Measurements from ENCODE around the gene NCOA3. TPM values are rescaled to one million over a fixed set of nuclear protein-coding genes. Genes with fewer than 3 reads are reported as not detected.

Gene NCOA3
- total RNA-seq, 1 donor from 2014 or later: 25.5 TPM

GRCh38 chr20:47687095-47687987 lies 185.7 kb downstream of the NCOA3 start:
- H3K36me3 ChIP-seq (ENCODE audit: control insufficient read depth, insufficient read depth, low read length): peaks cover 14% of the 10 kb centered on the region
- H3K4me3 ChIP-seq (ENCODE audit: low read depth, low read length): no peak overlapping the region
- no peak for DNase-seq (ENCODE audit: low read depth)
- H3K27me3 ChIP-seq (ENCODE audit: control insufficient read depth, insufficient read depth, low read length): no peaks in the 10 kb centered on the region
- no peak for FAIRE-seq
- no peak for TF ChIP-seq CTCF (IDR thresholded peaks at IDR 0.05; ENCODE audit: insufficient read depth, low read length, severe bottlenecking)

- no peak for TF ChIP-seq CTCF (IDR thresholded peaks at IDR 0.05; ENCODE audit: insufficient read depth, low read length, severe bottlenecking)
- H3K4me3 ChIP-seq (ENCODE audit: low read depth, low read length): no peak overlapping the region
- peaks cover 12% of the 10 kb centered on the region for H3K36me3 ChIP-seq (ENCODE audit: control insufficient read depth, insufficient read depth, low read length)
- no peaks in the 10 kb centered on the region for H3K27me3 ChIP-seq (ENCODE audit: control insufficient read depth, insufficient read depth, low read length)
- no peak for FAIRE-seq
- no peak for DNase-seq (ENCODE audit: low read depth)
Observed at GRCh38 chr20:47688385-47689381, 187.0 kb downstream of the NCOA3 start.

- no peak overlapping the region for H3K4me3 ChIP-seq (ENCODE audit: low read depth, low read length)
- H3K27me3 ChIP-seq (ENCODE audit: control insufficient read depth, insufficient read depth, low read length): no peaks in the 10 kb centered on the region
- FAIRE-seq (no peak), DNase-seq (ENCODE audit: low read depth) (no peak)
- TF ChIP-seq CTCF (IDR thresholded peaks at IDR 0.05; ENCODE audit: insufficient read depth, low read length, severe bottlenecking): no peak
- peaks cover 7% of the 10 kb centered on the region for H3K36me3 ChIP-seq (ENCODE audit: control insufficient read depth, insufficient read depth, low read length)
Observed at GRCh38 chr20:47689731-47690130, 188.0 kb downstream of the NCOA3 start.

GRCh38 chr20:47691625-47692024 lies 189.9 kb downstream of the NCOA3 start:
- FAIRE-seq: no peak
- H3K36me3 ChIP-seq (ENCODE audit: control insufficient read depth, insufficient read depth, low read length): peaks cover 4% of the 10 kb centered on the region
- TF ChIP-seq CTCF (IDR thresholded peaks at IDR 0.05; ENCODE audit: insufficient read depth, low read length, severe bottlenecking): no peak
- no peak for DNase-seq (ENCODE audit: low read depth)
- no peaks in the 10 kb centered on the region for H3K27me3 ChIP-seq (ENCODE audit: control insufficient read depth, insufficient read depth, low read length)
- no peak overlapping the region for H3K4me3 ChIP-seq (ENCODE audit: low read depth, low read length)

GRCh38 chr20:47694021-47694818 lies 192.5 kb downstream of the NCOA3 start:
- no peak for TF ChIP-seq CTCF (IDR thresholded peaks at IDR 0.05; ENCODE audit: insufficient read depth, low read length, severe bottlenecking)
- peaks cover 5% of the 10 kb centered on the region for H3K36me3 ChIP-seq (ENCODE audit: control insufficient read depth, insufficient read depth, low read length)
- no peaks in the 10 kb centered on the region for H3K27me3 ChIP-seq (ENCODE audit: control insufficient read depth, insufficient read depth, low read length)
- no peak overlapping the region for H3K4me3 ChIP-seq (ENCODE audit: low read depth, low read length)
- FAIRE-seq (no peak), DNase-seq (ENCODE audit: low read depth) (no peak)

All from bronchial epithelial cell (primary cell).